Measurements from ENCODE around the gene ING1. TPM values are rescaled to one million over a fixed set of nuclear protein-coding genes. Genes with fewer than 3 reads are reported as not detected.
"Not testable (repeated sequence)": the region's sequence is repeated elsewhere in the genome, so short reads cannot be mapped to it uniquely, and the experiment has no call there.

Gene ING1
- total and polyA plus RNA-seq, 2 of the 4 experiments (the other 2 are of a cell fraction), result 9.1 to 13.5 TPM

DNA sequence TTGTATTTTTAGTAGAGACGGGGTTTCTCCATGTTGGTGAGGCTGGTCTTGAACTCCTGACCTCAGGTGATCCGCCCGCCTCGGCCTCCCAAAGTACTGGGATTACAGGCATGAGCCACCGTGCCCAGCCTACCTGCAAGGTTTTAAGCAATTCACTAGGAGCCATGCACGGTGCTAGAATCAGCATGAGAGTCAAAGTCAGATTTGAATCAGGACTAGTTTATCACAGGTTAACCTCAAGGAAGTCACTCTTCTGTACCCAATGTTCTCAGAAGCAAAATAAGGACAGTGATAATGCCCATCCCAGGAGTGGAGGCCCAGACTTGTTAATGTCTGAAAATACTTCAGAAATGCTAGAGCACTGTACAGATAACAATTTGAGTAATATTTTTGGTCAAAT lies 12.7 kb downstream of the ING1 start:
- H3K56ac ChIP-seq (ENCODE audit: extremely low read depth, insufficient read depth, low read length); H4K8ac ChIP-seq (ENCODE audit: low read depth in 2 of 2, low read length in 2 of 2); H3K27me3 ChIP-seq (ENCODE audit: control insufficient read depth, insufficient read depth, low read length); H2BK15ac ChIP-seq (ENCODE audit: low read depth, low read length); POLR2A ChIA-PET (ENCODE audit: unreplicated experiment); H2BK5ac ChIP-seq (ENCODE audit: low read depth, low read length, poor library complexity, severe bottlenecking); H3K27ac ChIP-seq (ENCODE audit: insufficient read depth, low read length); dilution Hi-C loops (cut with HindIII; ENCODE audit: low sequenced_read_pairs, unreplicated experiment); H2AK9ac ChIP-seq (replicated peaks; ENCODE audit: low read depth, low read length, poor library complexity); BruUV-seq (replicated peaks); ATAC-seq (ENCODE audit: low read depth); H3K14ac ChIP-seq (replicated peaks; ENCODE audit: low read depth, low read length); H2AK5ac ChIP-seq (ENCODE audit: low read depth, low read length); H3K4me3 ChIP-seq (ENCODE audit: insufficient read depth, low read depth, low read length); H3K4ac ChIP-seq (ENCODE audit: low read depth, low read length); H3K9me3 ChIP-seq (ENCODE audit: control insufficient read depth, insufficient read depth, low read length); H4K20me1 ChIP-seq (ENCODE audit: insufficient read depth, low read length); H3K9ac ChIP-seq (ENCODE audit: low read depth, low read length); intact Hi-C loops (cut with micrococcal nuclease); DNase-seq; H2AFZ ChIP-seq (replicated peaks; ENCODE audit: low read length, poor library complexity); H3K4me1 ChIP-seq (ENCODE audit: control insufficient read depth, insufficient read depth, low read length); H2BK120ac ChIP-seq (ENCODE audit: low read depth, low read length); H3K23ac ChIP-seq (ENCODE audit: low read depth, low read length); H4K91ac ChIP-seq (ENCODE audit: insufficient read depth, low read depth, low read length); CTCF ChIA-PET; H3K36me3 ChIP-seq (ENCODE audit: control insufficient read depth, insufficient read depth, low read length); H4K5ac ChIP-seq (ENCODE audit: low read depth, low read length); H3K4me2 ChIP-seq (ENCODE audit: low read depth, low read length); H3K18ac ChIP-seq (ENCODE audit: low read depth, low read length); in situ Hi-C loops (cut with MboI; ENCODE audit: low sequenced_read_pairs); H2BK20ac ChIP-seq (ENCODE audit: low read depth, low read length): not testable (repeated sequence)
- WGBS, 2 experiments (ENCODE audit: extremely low coverage in 2 of 2, insufficient read length in 1 of 2), result no CpG with 5 or more reads among the region's 6 CpGs
- Histone ChIP-seq H3K79me1 (ENCODE audit: low read depth in 1 of 2, low read length in 2 of 2) (peaks cover 3 to 26% of the 10 kb centered on the region in 2 experiments; a peak in 3 of 4 replicates), H3K9me1 (ENCODE audit: insufficient read depth, low read length) (peaks cover 11% of the 10 kb centered on the region; the same call in 1 of the 2 replicates)

All from IMR-90 (cell line).